ENCODE results near the gene C11orf97. TPM values are rescaled to one million over a fixed set of nuclear protein-coding genes. Genes with fewer than 3 reads are reported as not detected.

C11orf97 gene, protein sequence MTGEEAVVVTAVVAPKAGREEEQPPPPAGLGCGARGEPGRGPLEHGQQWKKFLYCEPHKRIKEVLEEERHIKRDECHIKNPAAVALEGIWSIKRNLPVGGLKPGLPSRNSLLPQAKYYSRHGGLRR
- total RNA-seq: not detected in 2 replicates

DNA sequence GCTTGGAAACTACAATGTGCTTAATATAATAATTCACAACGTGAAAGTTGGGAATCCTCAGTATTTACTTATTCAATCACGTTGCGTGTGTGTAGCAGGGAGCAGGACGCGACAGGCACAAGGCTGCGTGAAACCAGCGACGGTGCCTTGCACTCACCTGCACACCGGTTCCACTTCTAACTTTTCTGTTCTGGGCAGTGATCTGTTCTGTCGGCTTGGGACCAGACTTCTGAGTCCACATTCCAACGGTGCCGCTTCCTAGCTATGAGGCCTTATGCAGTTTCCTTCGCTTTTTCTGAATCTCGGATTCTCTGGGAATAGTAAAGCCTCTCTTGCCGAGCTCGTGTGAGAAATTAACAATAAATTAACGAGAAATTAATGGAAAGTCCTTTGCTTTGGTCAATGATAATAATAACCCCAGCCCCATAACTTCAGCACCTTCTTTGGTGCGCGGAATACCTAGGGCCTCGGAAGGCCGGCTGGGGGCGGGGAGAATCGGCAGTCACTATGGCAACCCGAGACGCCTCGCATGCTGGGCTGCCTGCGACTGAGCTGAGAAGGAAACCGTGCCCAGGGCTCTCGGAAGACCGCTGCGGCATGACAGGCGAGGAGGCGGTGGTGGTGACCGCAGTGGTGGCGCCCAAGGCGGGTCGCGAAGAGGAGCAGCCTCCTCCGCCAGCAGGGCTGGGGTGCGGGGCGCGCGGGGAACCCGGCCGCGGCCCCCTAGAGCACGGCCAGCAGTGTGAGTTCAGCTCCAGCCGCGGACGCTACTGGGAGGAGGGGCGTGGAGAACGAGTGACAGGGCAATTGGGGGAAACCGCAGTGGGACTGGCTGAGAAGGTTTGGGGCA, at the start of gene C11orf97:
Gene C11orf97, plus strand, starts transcription at position 530 of the 850 bp plus-strand sequence. Its CDS starts 68 bp downstream, at position 598.

DNA sequence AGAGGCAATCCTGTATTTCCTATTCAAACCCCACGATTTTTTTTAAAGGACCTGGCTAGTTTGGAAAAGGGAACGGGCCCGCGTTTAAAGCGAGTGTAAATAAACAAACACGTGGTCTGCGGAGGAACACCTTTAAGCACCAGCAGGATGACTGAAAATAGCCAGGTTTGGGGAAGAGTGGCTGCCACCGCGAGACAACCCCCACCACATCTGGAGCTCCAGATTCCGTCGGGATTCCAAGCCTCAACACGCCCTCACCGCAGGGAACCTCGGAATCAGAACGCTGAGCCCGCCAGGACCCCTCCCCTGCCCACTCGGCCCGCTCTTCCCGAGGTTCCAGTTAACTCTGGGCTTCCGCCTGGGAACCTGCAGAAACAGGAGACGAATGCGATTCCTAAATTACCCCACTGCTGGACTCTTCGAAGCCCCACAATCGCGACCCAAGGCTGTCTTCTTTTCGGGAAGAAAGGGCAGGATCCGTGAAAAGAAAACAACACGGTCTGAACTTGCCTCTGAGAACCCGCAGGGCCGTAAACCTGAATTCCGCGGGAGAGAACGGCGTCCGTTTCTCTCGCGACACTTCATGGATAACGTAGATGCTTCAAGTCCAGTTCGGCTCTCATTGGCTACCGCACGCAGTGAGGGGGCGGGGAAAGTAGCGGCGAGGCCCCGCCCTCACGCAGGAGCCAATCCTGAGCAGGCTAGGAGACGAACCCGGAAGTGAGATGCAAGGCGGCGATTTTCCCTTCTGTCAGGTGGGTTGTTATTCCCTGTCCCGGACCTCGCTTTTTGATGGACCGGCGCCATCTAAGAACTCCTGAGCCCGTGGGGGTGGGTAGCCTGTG, 18.8 kb upstream of the C11orf97 start, which contains the start of the genes ANKRD49 and MRE11:
Gene ANKRD49, plus strand, starts transcription at position 704 of the 845 bp plus-strand sequence. CDS start 2,710 bp downstream, outside the sequence.
Gene MRE11, minus strand, starts transcription at position 564 of the 845 bp plus-strand sequence. CDS start 1,043 bp downstream, outside the sequence.

DNA sequence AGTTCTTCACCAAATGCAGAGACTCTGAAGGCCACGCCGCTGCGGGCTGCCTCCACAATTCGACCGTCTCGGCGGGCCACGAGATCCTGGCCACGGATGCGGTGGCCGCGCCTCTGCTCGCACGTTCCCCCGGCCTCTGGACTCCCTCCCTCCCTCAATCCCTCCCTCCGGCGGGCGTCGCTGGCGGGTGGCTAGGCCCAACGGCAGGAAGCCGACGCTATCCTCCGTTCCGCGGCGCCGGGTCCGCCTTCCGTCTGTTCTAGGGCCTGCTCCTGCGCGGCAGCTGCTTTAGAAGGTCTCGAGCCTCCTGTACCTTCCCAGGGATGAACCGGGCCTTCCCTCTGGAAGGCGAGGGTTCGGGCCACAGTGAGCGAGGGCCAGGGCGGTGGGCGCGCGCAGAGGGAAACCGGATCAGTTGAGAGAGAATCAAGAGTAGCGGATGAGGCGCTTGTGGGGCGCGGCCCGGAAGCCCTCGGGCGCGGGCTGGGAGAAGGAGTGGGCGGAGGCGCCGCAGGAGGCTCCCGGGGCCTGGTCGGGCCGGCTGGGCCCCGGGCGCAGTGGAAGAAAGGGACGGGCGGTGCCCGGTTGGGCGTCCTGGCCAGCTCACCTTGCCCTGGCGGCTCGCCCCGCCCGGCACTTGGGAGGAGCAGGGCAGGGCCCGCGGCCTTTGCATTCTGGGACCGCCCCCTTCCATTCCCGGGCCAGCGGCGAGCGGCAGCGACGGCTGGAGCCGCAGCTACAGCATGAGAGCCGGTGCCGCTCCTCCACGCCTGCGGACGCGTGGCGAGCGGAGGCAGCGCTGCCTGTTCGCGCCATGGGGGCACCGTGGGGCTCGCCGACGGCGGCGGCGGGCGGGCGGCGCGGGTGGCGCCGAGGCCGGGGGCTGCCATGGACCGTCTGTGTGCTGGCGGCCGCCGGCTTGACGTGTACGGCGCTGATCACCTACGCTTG, 31.7 kb downstream of the C11orf97 start, which contains the start of gene FUT4:
Gene FUT4, plus strand, starts transcription at position 227 of the 951 bp plus-strand sequence. Its CDS starts 213 bp downstream, at position 440.

DNA sequence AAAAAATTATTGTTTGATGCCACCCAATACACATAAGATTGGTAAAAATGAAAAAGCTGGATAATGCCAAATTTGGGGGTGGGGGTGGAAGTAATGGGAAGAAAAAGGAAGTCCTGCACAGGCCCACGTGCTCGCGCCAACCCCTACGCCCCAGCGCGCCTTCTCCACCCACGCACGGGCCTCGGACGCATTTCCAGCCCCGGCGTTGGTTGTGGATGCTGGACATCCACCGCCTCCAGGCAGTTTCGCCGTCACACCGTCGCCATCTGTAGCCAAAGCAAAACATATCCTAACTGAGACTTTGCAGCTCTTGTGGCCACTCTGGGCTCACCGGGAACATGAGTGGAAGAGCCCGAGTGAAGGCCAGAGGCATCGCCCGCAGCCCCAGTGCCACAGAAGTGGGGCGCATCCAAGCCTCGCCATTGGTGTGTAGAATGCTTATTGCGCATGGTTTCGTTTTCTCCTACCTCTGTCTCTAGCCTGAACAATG, 55.0 kb downstream of the C11orf97 start, which contains the start of gene PIWIL4:
Gene PIWIL4, plus strand, starts transcription at position 188 of the 490 bp plus-strand sequence. Its CDS starts 151 bp downstream, at position 339.

Other genes starting within 250 kb of the C11orf97 start
- gene IZUMO1R, start 207.9 kb upstream of the C11orf97 start, total RNA-seq: not detected in 2 replicates
- gene GPR83, start 111.0 kb upstream of the C11orf97 start, total RNA-seq: under 0.01 TPM in 1 of 2 replicates, not detected in the other
- 11.6 and 18.6 TPM in 2 replicates for gene MRE11, start 18.6 kb upstream of the C11orf97 start, total RNA-seq
- 11.7 and 13.2 TPM in 2 replicates for gene ANKRD49, start 18.5 kb upstream of the C11orf97 start, total RNA-seq
- 6.2 and 6.7 TPM in 2 replicates for gene FUT4, start 31.5 kb downstream of the C11orf97 start, total RNA-seq
- 1.9 and 2.0 TPM in 2 replicates for gene PIWIL4, start 54.9 kb downstream of the C11orf97 start, total RNA-seq

All from regular cardiac myocyte (primary cell).